ENCODE data around the gene SIX6. TPM values are rescaled to one million over a fixed set of nuclear protein-coding genes. Genes with fewer than 3 reads are reported as not detected.

The SIX6 gene
- total RNA-seq, 2 donors from 2014 or later, result not detected

DNA sequence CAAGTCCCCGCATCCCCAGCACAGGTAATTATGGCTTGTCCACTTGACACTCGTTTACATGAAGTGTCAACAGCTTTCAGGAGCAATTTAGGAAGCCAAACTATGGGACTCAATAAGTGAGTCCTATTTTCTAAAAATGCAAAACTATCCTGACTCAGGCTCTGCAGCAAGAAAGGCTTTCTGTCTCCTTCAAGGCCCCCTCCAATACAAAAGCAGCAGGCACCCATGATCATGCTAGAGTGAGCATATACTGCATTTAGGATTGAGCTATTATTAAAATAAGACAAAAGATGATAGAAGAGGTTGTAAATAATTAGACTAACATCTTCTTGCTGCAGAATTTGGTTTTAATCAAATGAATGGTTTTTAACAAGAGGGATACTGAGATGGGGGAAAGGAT, 3.2 kb downstream of the SIX6 start:
- ATAC-seq (no peak), DNase-seq (no peak)
- intact Hi-C loops (cut with DNase I), result no loop called here

DNA sequence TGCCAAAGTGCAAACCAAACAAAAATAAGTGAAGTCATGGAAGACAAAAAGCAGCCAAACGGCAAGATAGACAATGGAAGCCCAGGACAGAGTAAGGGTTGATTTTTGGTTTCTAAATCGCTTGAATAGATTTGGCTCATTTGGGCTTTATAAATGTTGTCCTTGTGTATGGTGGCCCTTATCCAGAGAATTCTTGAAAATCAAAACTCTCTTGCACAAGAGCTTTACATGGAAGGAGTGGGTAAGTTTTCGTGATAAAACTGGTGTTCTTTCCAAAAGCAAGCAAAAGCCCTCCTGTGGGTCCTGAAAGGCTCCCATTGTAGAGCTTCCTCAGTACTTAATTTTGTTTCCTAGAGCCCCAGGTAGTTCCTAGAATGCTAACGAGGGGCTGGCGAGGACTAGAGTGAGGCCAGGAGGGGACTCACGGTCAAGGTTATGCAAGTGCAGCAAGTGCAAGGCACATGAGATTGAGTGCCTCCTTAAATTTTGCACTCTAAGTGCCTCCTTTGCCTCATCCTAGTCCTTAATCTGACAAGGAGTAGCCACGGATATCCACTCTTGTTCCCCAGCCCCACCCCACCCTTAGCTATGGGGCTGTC, 4.1 kb downstream of the SIX6 start:
- intact Hi-C loops (cut with DNase I), result no loop called here
- no peak for ATAC-seq
- no peak for DNase-seq

DNA sequence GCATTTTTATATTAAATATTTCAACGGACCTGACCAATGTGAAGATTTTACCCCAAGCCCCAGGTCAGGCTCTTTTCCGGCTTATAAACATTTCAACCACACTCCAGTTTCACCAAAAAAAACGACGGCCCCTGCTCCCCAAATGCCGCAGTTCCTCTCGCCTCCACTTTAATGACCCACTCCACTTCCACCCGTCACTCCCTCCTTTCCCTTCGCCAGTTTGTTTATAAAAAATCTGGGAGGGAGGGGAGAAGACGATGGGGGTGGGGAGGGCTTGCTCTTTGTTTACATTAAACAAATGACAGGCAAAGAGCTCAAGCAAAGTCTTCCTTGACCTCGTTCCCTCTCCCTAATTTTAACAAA, 5.4 kb downstream of the SIX6 start:
- DNase-seq (no peak), ATAC-seq (no peak)
- intact Hi-C loops (cut with DNase I), result no loop called here

DNA sequence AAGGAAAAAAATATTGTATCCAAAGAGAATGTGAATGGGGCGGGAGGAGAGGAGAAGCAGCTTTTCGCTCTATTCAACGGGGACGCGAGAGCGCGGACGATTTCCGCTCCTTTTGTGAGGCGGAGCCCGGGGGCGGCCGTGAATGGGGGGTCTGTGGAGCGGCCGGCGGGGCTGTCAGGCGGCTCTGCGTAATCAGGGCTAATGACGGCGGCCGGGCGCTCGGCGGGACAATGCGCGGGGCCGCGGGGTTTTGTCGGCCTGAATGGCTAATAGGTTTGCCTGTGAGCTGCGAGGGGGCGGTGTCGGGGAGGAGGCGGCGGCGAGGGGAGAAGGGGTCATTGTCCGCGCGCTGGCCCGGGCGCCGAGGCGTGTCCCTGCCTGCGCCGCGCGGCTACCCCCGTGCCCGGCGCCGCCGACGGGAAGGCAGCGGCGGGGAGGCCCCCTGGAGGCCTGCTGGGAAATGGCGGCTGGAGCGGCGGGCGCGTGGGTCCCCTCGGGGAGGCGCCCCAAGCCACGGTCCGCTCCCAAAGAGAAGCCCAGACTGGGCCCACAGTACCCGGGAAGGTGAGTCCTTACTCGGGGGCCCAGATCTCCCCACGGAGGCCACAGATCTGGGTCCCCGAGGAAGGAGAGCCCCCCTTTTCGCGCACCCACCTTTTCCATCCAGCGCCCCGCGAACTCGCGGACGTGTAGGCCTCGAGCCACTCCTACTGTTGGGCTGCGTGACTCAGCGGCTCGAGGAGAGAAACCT, 6.0 kb downstream of the SIX6 start:
- intact Hi-C loops (cut with DNase I), result no loop called here
- peak; percentile 42 to 44 for ATAC-seq
- DNase-seq, result no peak

DNA sequence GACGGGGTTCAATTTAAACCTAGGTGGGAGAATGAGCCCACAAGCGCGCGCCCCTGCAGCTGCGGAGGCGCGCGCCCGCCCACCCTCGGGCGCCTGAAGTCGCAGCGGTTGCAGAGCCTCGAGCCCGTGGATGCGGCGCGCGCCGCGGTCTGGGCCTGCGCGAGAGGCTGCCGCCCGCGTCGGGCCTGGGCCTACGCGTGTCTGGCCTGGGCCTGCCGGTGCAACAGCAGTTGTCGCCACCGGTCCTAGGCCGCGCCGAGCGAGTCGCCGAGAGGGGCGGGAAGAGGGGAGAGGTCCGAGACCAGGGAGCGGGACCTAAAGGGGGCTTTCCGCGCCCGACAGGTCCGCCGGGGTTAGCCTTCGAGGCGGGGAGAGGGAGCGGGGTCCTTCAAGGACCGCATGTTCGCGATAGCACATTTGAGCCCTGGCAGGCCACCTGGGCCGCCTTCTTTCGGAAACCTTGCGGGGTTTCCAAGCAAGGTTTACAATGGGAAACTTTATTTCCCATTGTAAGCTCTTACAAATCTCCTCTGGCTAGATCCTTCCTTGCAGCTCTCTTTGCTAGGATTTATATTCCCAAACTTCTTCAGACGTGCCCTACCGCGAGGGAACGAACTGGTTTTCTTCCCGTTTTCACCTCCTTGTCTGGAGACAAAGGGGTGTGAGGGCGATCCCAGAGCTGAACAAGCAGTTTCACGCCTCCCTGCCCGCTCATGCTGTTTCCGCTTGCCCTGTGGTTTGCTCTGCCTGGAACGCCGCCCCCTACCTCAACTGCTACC, 6.8 kb downstream of the SIX6 start:
- ATAC-seq (peak in 1 of 2 donors; percentile 18), DNase-seq (no peak)
- intact Hi-C loops (cut with DNase I), result no loop called here

GRCh38 chr14:60532442-60532841, 23.5 kb downstream of the SIX6 start:
- intact Hi-C loops (cut with DNase I), result no loop called here
- ATAC-seq, result no peak
- no peak for DNase-seq

DNA sequence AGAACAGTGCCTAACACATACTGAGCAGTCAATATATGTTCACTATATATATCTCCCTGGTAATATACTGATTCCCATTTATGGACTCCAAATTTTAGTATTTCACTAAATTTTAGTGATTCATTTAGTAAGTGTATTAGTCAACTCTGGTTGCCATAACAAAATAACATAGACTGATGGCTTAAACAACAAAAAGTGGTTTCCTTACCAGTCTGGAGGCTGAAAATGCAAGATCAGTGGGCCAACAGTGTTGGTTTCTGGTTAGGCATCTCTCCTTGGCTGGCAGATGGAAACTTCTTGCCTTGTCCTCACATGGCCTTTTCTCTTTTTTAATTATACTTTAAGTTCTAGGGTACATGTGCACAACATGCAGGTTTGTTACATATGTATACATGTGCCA, 28.7 kb downstream of the SIX6 start:
- intact Hi-C loops (cut with DNase I), result no loop called here
- no peak for DNase-seq
- no peak for ATAC-seq

GRCh38 chr14:60544659-60545058, 35.7 kb downstream of the SIX6 start:
- DNase-seq, result no peak
- intact Hi-C loops (cut with DNase I), result no loop called here

DNA sequence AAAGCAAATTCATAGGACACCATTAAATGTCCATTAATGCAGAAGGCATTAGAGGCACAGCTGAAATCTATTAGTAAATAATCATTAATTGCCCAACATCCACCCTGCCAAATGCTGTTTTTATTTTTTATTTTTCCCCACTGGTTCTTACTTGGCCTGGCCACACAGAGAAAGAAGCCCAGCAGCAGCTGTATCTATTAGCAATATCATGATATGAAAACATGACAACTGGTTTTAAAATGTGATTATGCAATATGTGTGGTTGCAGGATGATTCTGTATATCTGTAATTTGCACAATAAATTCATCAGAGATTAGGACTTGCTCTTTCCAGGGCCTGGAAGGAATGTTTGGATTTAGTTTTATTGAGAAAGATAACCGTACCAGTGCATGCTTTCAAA, 44.9 kb downstream of the SIX6 start:
- intact Hi-C loops (cut with DNase I), result no loop called here
- ATAC-seq (no peak), DNase-seq (no peak)

More at GRCh38 chr14:60544659-60545058, 35.7 kb downstream of the SIX6 start:
- no peak for ATAC-seq

DNA sequence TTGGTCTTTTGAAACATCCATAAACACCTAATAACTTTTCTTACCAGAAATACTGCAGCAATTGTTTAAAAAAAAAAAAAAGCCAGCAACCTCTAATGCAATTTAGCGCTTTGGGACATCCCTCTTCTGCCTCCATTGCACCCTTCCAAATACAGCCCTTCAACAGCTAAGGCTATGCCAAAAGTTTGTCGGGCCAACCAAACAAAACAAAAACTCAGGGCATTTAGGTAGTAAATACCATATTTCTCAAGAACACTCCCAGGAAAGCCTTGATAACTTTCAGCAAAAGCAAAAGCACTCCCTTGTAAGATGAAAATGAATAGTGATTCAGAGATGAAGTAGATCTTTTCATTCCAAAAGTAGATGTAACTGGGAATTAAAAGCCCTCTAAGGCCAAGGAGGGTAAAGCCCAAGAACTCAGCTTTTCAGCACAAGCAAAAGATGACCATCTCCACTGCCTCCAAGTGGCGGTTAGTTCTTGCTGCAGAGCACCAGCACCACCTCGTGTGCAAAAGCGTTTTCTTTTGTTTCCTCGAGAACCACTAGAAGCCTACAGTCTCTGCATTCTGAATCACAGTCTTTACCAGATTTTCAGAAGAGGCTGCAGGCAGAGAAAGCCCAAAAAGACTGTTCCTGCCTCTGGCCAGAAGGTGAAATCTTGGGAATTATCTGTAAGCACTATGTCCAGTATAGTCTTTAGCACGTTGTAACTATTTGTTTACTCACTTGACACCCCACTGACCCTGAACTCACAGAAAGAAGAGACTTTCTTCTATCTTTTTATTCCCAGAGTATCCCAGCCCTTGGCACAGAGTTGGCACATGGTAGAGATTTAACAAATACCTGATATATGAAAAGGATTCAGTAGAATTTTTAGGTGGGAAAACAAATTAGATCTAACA, 53.1 kb downstream of the SIX6 start:
- ATAC-seq, result peak; percentile 83 to 93
- intact Hi-C loops (cut with DNase I), result loop anchor here (2.0 to 10.0 kb wide), 4 partner anchors 207 to 497 kb away; no protein-coding TSS in a partner anchor
- DNase-seq, result peak; percentile 39

Other genes with a start within 250 kb of the SIX6 start
- gene C14orf39, start 23.1 kb upstream of the SIX6 start, total RNA-seq, result not detected
- gene SIX1, start 140.3 kb downstream of the SIX6 start, total RNA-seq, result under 1 TPM; 0.24 to 0.77 TPM
- gene SIX4, start 215.2 kb downstream of the SIX6 start, total RNA-seq, result 1 to 10 TPM; 3.3 to 3.8 TPM
- gene MNAT1, start 225.6 kb downstream of the SIX6 start, total RNA-seq, result 10 to 100 TPM; 25.6 to 27.2 TPM

Measured in left cardiac atrium (tissue), 4 donors.